Bronchial epithelial cell (primary cell): ENCODE measurements around the gene MBL2. TPM values are rescaled to one million over a fixed set of nuclear protein-coding genes. Genes with fewer than 3 reads are reported as not detected.
A peak's percentile ranks its signal among the peaks of the same experiment; 100 is the strongest.

ENCODE experiments used
- DNase-seq: peaks from one replicate; pipeline ENCODE4 v3.0.0-alpha.2; 2010; ENCODE audit warnings: low read depth
- FAIRE-seq: peaks from 2 replicates; lab custom pipeline; 2011; peaks lifted over from hg19 to GRCh38; lab: Jason Lieb, UNC
- H3K27me3 ChIP-seq: 2 replicates; pipeline ENCODE4 v1.5.1; 2011; ENCODE audit warnings: low read length; ENCODE audit not compliant: control insufficient read depth, insufficient read depth
- H3K36me3 ChIP-seq: 2 replicates; pipeline ENCODE4 v1.5.1; 2011; ENCODE audit warnings: low read length; ENCODE audit not compliant: control insufficient read depth, insufficient read depth
- H3K4me3 ChIP-seq: 2 replicates; pipeline ENCODE4 v1.5.1; 2011; ENCODE audit warnings: mild to moderate bottlenecking, low read depth, low read length, control low read depth
- CTCF ChIP-seq: IDR thresholded peaks from 2 replicates; pipeline ENCODE4 v1.5.1; 2011; ENCODE audit warnings: mild to moderate bottlenecking, moderate library complexity, low read length, control low read depth, inconsistent platforms; ENCODE audit not compliant: insufficient read depth, severe bottlenecking
- total RNA-seq: library from RNA; depleted of rRNA; stranded (reverse); fragments of >200 nt; gene quantifications from 2 replicates; pipeline ENCODE4 v1.2.1, GENCODE V29; 2014

Gene MBL2
- total RNA-seq, 1 donor from 2014 or later: not detected

- FAIRE-seq (no peak), DNase-seq (peak; percentile 38)
- TF ChIP-seq CTCF: peak; percentile 34
- no peaks in the 10 kb centered on the region for H3K27me3 ChIP-seq
- H3K36me3 ChIP-seq: no peaks in the 10 kb centered on the region
- no peak overlapping the region for H3K4me3 ChIP-seq
These were observed 43.1 kb downstream of the MBL2 start for GRCh38 chr10:52729271-52730104.

DNA sequence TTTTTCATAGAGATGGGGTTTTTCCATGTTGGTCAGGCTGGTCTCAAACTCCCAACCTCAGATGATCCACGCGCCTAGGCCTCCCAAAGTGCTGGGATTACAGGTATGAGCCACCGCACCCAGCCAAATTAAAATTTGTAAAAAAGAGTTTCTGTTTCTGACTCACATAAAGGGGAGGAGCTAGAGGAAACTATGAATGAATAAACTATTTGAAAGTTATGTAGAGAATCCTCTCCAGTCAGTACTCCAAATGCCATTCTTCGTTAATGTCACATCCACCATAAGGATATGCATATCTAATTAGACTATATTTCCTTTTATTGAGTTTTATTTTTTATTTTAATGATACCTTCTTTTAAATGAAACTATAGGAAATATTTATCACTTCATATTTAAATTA lies 52.6 kb downstream of the MBL2 start:
- no peak for TF ChIP-seq CTCF
- no peaks in the 10 kb centered on the region for H3K36me3 ChIP-seq
- no peak for FAIRE-seq
- no peak for DNase-seq
- no peaks in the 10 kb centered on the region for H3K27me3 ChIP-seq
- no peak overlapping the region for H3K4me3 ChIP-seq
